SK-N-SH treated with all-trans-retinoic acid at 6 μM for 48 hours (cell line): ENCODE measurements around the gene LAMA5.

ENCODE experiments used
- ATAC-seq: fragments of 200-7000 bp; cut with Tn5 transposase; 3 replicates; pipeline ENCODE4 v1.9.1; 2020; ENCODE audit warnings: mild to moderate bottlenecking, moderate library complexity
- ARNTL ChIP-seq: fragments of 450-650 bp; formaldehyde crosslinking; IDR thresholded peaks from 2 replicates; pipeline ENCODE4 v1.5.0; 2020; ENCODE audit warnings: low read depth, mild to moderate bottlenecking, moderate library complexity, borderline replicate concordance
- BACH2 ChIP-seq: fragments of 250-450 bp; sonication (Bioruptor Pico); IDR thresholded peaks from 2 replicates; pipeline ENCODE4 v1.9.0; 2021; ENCODE audit warnings: mild to moderate bottlenecking, borderline replicate concordance
- CREB5 ChIP-seq: fragments of 250-450 bp; sonication (Bioruptor Pico); IDR thresholded peaks from 2 replicates; pipeline ENCODE4 v1.5.1; 2020; ENCODE audit warnings: low read depth, mild to moderate bottlenecking, moderate library complexity
- ESRRG ChIP-seq: fragments of 250-450 bp; sonication (Bioruptor Pico); IDR thresholded peaks from 2 replicates; pipeline ENCODE4 v1.6.1; 2021; ENCODE audit warnings: mild to moderate bottlenecking
- GLIS3 ChIP-seq: fragments of 250-450 bp; sonication (Bioruptor Pico); IDR thresholded peaks from 2 replicates; pipeline ENCODE4 v1.5.0; 2020; ENCODE audit warnings: mild to moderate bottlenecking, moderate library complexity
- ISL1 ChIP-seq: fragments of 250-450 bp; sonication (Bioruptor Pico); IDR thresholded peaks from 2 replicates; pipeline ENCODE4 v2.1.2; 2022; ENCODE audit warnings: mild to moderate bottlenecking, moderate library complexity
- OSR1 ChIP-seq: fragments of 250-450 bp; sonication (Bioruptor Pico); IDR thresholded peaks from 2 replicates; pipeline ENCODE4 v1.8.0; 2022; ENCODE audit warnings: moderate library complexity, mild to moderate bottlenecking, inconsistent platforms
- PATZ1 ChIP-seq: fragments of 250-450 bp; sonication (Bioruptor Pico); IDR thresholded peaks from 2 replicates; pipeline ENCODE4 v1.8.0; 2020; ENCODE audit warnings: mild to moderate bottlenecking, moderate library complexity, borderline replicate concordance
- POU6F1 ChIP-seq: fragments of 250-450 bp; sonication (Bioruptor Pico); IDR thresholded peaks from 2 replicates; pipeline ENCODE4 v1.8.0; 2021; ENCODE audit warnings: low read depth, mild to moderate bottlenecking, moderate library complexity, borderline replicate concordance
- RARB ChIP-seq: fragments of 250-450 bp; sonication (Bioruptor Pico); IDR thresholded peaks from 2 replicates; pipeline ENCODE4 v1.8.0; 2021; ENCODE audit warnings: mild to moderate bottlenecking, moderate library complexity
- TCF4 ChIP-seq: fragments of 250-450 bp; sonication (Bioruptor Pico); IDR thresholded peaks from 2 replicates; pipeline ENCODE4 v1.8.0; 2021; ENCODE audit warnings: mild to moderate bottlenecking, moderate library complexity, borderline replicate concordance
- TSHZ2 ChIP-seq: fragments of 250-450 bp; sonication (Bioruptor Pico); IDR thresholded peaks from 2 replicates; pipeline ENCODE4 v1.5.0; 2020; ENCODE audit warnings: mild to moderate bottlenecking, moderate library complexity
- ZC3H10 ChIP-seq: fragments of 250-450 bp; sonication (Bioruptor Pico); IDR thresholded peaks from 2 replicates; pipeline ENCODE4 v1.5.1; 2021; ENCODE audit warnings: mild to moderate bottlenecking, moderate library complexity
- ZFP3 ChIP-seq: fragments of 250-450 bp; sonication (Bioruptor Pico); IDR thresholded peaks from 2 replicates; pipeline ENCODE4 v1.5.0; 2020; ENCODE audit warnings: mild to moderate bottlenecking, moderate library complexity
- ZFP30 ChIP-seq: fragments of 450-650 bp; formaldehyde crosslinking; IDR thresholded peaks from 2 replicates; pipeline ENCODE4 v1.5.0; 2022; ENCODE audit warnings: mild to moderate bottlenecking, moderate library complexity
- ZNF565 ChIP-seq: fragments of 450-650 bp; formaldehyde crosslinking; conservative IDR thresholded peaks from 2 replicates; pipeline ENCODE4 v1.5.0; 2020; ENCODE audit warnings: low read depth, mild to moderate bottlenecking, moderate library complexity
- ZNF70 ChIP-seq: fragments of 450-650 bp; formaldehyde crosslinking; IDR thresholded peaks from 2 replicates; pipeline ENCODE4 v1.5.0; 2020; ENCODE audit warnings: mild to moderate bottlenecking, moderate library complexity
- ZNF8 ChIP-seq: fragments of 450-650 bp; formaldehyde crosslinking; IDR thresholded peaks from 2 replicates; pipeline ENCODE4 v1.5.0; 2020; ENCODE audit warnings: mild to moderate bottlenecking, moderate library complexity

Gene LAMA5

GRCh38 chr20:62291251-62292066 lies 75.7 kb downstream of the LAMA5 start (continued):
- no peak for TF ChIP-seq POU6F1
- TF ChIP-seq BACH2 (CRISPR knock-in tag), result no peak
- no peak for TF ChIP-seq ZNF70 (CRISPR knock-in tag)
- no peak for TF ChIP-seq ISL1 (CRISPR knock-in tag)
- TF ChIP-seq, all 23 proteins: peak for 0

- ATAC-seq, result no peak
Measured at GRCh38 chr20:62289898-62290297, 77.2 kb downstream of the LAMA5 start.

GRCh38 chr20:62289131-62289530 lies 78.0 kb downstream of the LAMA5 start:
- no peak for ATAC-seq
- TF ChIP-seq BACH2 (CRISPR knock-in tag) (no peak), ZNF70 (CRISPR knock-in tag) (no peak), ZFP30 (CRISPR knock-in tag) (no peak), ZFP3 (CRISPR knock-in tag) (no peak), ZNF565 (CRISPR knock-in tag) (no peak), TCF4 (CRISPR knock-in tag) (no peak), ZNF8 (CRISPR knock-in tag) (no peak), RARB (no peak), POU6F1 (no peak), PATZ1 (CRISPR knock-in tag) (no peak), ARNTL (CRISPR knock-in tag) (no peak), ESRRG (CRISPR knock-in tag) (no peak), ZC3H10 (CRISPR knock-in tag) (no peak), GLIS3 (CRISPR knock-in tag) (no peak), OSR1 (no peak), ISL1 (CRISPR knock-in tag) (no peak)

More at GRCh38 chr20:62289898-62290297, 77.2 kb downstream of the LAMA5 start:
- TF ChIP-seq PATZ1 (CRISPR knock-in tag) (no peak), TSHZ2 (CRISPR knock-in tag) (no peak), GLIS3 (CRISPR knock-in tag) (no peak), CREB5 (no peak)
